DND-41 (cell line): ENCODE data around the gene CAPRIN1.

Source experiments
- EZH2 ChIP-seq: IDR thresholded peaks from 3 replicates; pipeline ENCODE4 v1.6.1; 2012; ENCODE audit warnings: borderline replicate concordance, low read depth, mild to moderate bottlenecking, moderate library complexity, low read length, inconsistent platforms; ENCODE audit not compliant: severe bottlenecking
- TF ChIP-seq, protein P1 (sequence below): IDR thresholded peaks from 2 replicates; pipeline ENCODE4 v1.5.1; 2012; ENCODE audit warnings: borderline replicate concordance, low read length, moderate library complexity, mild to moderate bottlenecking; ENCODE audit not compliant: poor library complexity, severe bottlenecking; ENCODE audit errors: extremely low read depth

DNA sequence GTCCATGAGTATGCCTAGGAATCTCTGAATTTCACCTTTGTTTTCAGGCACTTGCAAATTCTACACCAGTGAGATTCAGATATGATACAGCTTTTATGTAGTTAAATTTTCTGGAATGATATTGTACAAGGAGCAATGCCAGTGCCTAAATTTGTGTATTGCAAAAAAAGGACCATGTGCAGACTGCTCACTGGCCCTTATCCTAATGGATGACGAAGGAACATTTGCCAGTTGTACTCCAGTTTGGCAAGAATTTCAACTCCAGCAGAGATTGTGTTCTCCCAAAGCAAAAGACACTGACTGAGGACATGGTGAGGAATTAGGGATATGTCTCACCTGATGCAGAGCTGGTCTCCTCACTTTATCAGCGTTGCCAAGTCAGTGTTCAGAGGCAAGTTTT is 62.5 kb downstream of the CAPRIN1 start:
- TF ChIP-seq, protein P1, sequence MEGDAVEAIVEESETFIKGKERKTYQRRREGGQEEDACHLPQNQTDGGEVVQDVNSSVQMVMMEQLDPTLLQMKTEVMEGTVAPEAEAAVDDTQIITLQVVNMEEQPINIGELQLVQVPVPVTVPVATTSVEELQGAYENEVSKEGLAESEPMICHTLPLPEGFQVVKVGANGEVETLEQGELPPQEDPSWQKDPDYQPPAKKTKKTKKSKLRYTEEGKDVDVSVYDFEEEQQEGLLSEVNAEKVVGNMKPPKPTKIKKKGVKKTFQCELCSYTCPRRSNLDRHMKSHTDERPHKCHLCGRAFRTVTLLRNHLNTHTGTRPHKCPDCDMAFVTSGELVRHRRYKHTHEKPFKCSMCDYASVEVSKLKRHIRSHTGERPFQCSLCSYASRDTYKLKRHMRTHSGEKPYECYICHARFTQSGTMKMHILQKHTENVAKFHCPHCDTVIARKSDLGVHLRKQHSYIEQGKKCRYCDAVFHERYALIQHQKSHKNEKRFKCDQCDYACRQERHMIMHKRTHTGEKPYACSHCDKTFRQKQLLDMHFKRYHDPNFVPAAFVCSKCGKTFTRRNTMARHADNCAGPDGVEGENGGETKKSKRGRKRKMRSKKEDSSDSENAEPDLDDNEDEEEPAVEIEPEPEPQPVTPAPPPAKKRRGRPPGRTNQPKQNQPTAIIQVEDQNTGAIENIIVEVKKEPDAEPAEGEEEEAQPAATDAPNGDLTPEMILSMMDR: no peak
- no peak for TF ChIP-seq EZH2
